GM23248 (cell line): Measurements from ENCODE around the gene DCLK2. TPM values are rescaled to one million over a fixed set of nuclear protein-coding genes. Genes with fewer than 3 reads are reported as not detected.

Experiments used
- DNase-seq: peaks from one replicate; pipeline ENCODE4 v3.0.0-alpha.2; 2015
- H2AFZ ChIP-seq: fragments of 200-600 bp; sonication (generic); 2 replicates; pipeline ENCODE4 v1.6.1; 2016; ENCODE audit warnings: antibody characterized with exemption
- H3F3A ChIP-seq: fragments of 200-600 bp; sonication (generic); 2 replicates; pipeline ENCODE4 v1.6.1; 2016; ENCODE audit warnings: mild to moderate bottlenecking, antibody characterized with exemption, mixed run types; ENCODE audit not compliant: insufficient read depth
- H3K27ac ChIP-seq: fragments of 200-600 bp; sonication (generic); 2 replicates; pipeline ENCODE4 v1.5.1; 2016; ENCODE audit warnings: mild to moderate bottlenecking
- H3K27me3 ChIP-seq: fragments of 200-600 bp; sonication (generic); replicated peaks from 2 replicates; pipeline ENCODE4 v1.6.1; 2016; ENCODE audit warnings: mild to moderate bottlenecking; ENCODE audit not compliant: insufficient read depth
- H3K36me3 ChIP-seq: fragments of 200-600 bp; sonication (generic); 2 replicates; pipeline ENCODE4 v1.6.1; 2016; ENCODE audit warnings: low read depth, mild to moderate bottlenecking
- H3K4me1 ChIP-seq: fragments of 200-600 bp; sonication (generic); 2 replicates; pipeline ENCODE4 v1.6.1; 2016; ENCODE audit warnings: mild to moderate bottlenecking; ENCODE audit not compliant: insufficient read depth
- H3K4me2 ChIP-seq: fragments of 200-600 bp; sonication (generic); one replicate; pipeline ENCODE4 v1.6.1; 2016; ENCODE audit warnings: mild to moderate bottlenecking; ENCODE audit not compliant: unreplicated experiment
- H3K4me3 ChIP-seq: fragments of 200-600 bp; sonication (generic); 2 replicates; pipeline ENCODE4 v1.5.1; 2016; ENCODE audit warnings: mild to moderate bottlenecking
- H3K79me2 ChIP-seq: fragments of 200-600 bp; sonication (generic); 2 replicates; pipeline ENCODE4 v1.6.1; 2016; ENCODE audit warnings: mild to moderate bottlenecking; ENCODE audit not compliant: insufficient read depth
- H3K9ac ChIP-seq: fragments of 200-600 bp; sonication (generic); 2 replicates; pipeline ENCODE4 v1.6.1; 2016; ENCODE audit warnings: mild to moderate bottlenecking
- H3K9me2 ChIP-seq: fragments of 200-600 bp; sonication (generic); 2 replicates; pipeline ENCODE4 v1.6.1; 2016; ENCODE audit warnings: mixed run types, mild to moderate bottlenecking, moderate library complexity; ENCODE audit not compliant: insufficient read depth
- H3K9me3 ChIP-seq: fragments of 200-600 bp; sonication (generic); one replicate; pipeline ENCODE4 v1.6.1; 2017; ENCODE audit warnings: low read depth
- H4K20me1 ChIP-seq: fragments of 200-600 bp; sonication (generic); 2 replicates; pipeline ENCODE4 v1.6.0; 2016; ENCODE audit not compliant: insufficient read depth
- EZH2 ChIP-seq: fragments of 200-600 bp; sonication (generic); IDR thresholded peaks from 2 replicates; pipeline ENCODE4 v1.6.1; 2018; ENCODE audit warnings: antibody characterized with exemption, mild to moderate bottlenecking; ENCODE audit not compliant: insufficient read depth, poor library complexity, severe bottlenecking
- EZH2phosphoT487 ChIP-seq: fragments of 200-600 bp; sonication (generic); IDR thresholded peaks from 2 replicates; pipeline ENCODE4 v1.6.1; 2018; ENCODE audit warnings: antibody characterized with exemption, moderate library complexity, mild to moderate bottlenecking, low read depth; ENCODE audit not compliant: insufficient read depth
- WGBS, 2 experiments: methylation state at CpG; one replicate each; pipeline ENCODE4 v1.1.6; 2015 to 2017; ENCODE audit warnings: low lambda C conversion rate in 2 of 2, low coverage in 1 of 2; ENCODE audit errors: missing lambda C conversion rate in 2 of 2; 5-methylcytosine and 5-hydroxymethylcytosine counted together
- in situ Hi-C: fragments of 300-500 bp; cut with MboI; formaldehyde crosslinking; loops from 2 replicates; pipeline ENCODE4 v1.15.0; 2020
- polyA plus RNA-seq: library from polyadenylated mRNA; unstranded; fragments of >200 nt; fragmentation: Nextera tagmentation; extraction: Ambion mirVana; gene quantifications from 2 replicates; pipeline ENCODE4 v1.2.1, GENCODE V29; 2016
- total RNA-seq: library from RNA; depleted of rRNA; stranded (reverse); fragments of >200 nt; shearing (Covaris generic); gene quantifications from 2 replicates; pipeline ENCODE4 v1.2.3, GENCODE V29; 2014

DCLK2 gene
- total and polyA plus RNA-seq, 2 experiments from 2014 or later, result 1.3 to 2.9 TPM

DNA sequence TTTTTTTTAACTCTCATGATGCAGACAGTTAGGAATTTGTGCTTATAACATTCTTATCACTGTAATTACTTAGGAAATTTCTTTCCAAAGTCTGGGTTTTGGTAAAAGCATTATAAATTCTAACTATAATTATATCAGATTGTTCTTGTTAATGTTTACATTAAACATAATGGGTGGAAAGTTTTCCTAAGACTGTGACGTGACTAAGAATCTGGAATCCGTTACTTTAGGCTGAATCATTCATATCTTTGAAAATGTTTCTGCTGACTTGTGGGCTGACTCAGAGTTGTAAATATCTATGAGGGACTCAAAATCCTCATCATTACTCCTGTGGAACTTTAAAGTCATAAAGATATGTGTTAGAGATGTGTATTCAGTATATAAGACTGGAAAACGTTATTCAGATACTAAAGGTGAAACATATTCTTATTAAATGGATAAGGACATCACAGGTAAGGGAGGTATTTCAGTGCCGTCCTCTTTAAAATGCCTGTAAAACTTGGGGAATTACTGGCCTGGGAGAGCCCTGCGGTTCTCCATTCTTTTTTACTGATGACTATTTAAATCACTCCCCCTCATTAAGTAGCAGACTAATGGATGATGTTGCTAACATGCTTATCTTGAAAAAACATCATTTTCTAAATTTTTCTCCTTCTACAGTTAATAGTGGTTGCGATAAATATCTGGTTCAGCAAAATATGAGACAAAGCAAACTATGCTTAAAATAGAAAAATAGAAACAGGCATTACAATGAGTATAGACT is 159.0 kb downstream of the DCLK2 start:
- no peaks in the 10 kb centered on the region for H3K36me3 ChIP-seq
- no peak for TF ChIP-seq EZH2
- TF ChIP-seq EZH2phosphoT487, result 0 out of 2 replicates have a peak, but pooled peaks have one; percentile 36
- peak overlapping the region; percentile 48 for H3K9ac ChIP-seq
- no peaks in the 10 kb centered on the region for H3K79me2 ChIP-seq
- peak; percentile 95 for DNase-seq
- H2AFZ ChIP-seq, result no peak overlapping the region
- peaks cover 46% of the 10 kb centered on the region for H3K4me1 ChIP-seq
- peak overlapping the region; percentile 81 for H3K4me2 ChIP-seq
- peaks cover 39% of the 10 kb centered on the region for H3F3A ChIP-seq
- H3K27me3 ChIP-seq, result no peaks in the 10 kb centered on the region
- WGBS, 2 experiments, result 3 to 4% methylated on average over 6 of the region's 6 CpGs
- peak overlapping the region; percentile 82 for H3K27ac ChIP-seq
- in situ Hi-C loops, result no loop called here
- no peaks in the 10 kb centered on the region for H4K20me1 ChIP-seq
- H3K9me2 ChIP-seq, result no peaks in the 10 kb centered on the region
- H3K9me3 ChIP-seq, result no peaks in the 10 kb centered on the region
- peak overlapping the region; percentile 57 for H3K4me3 ChIP-seq

DNA sequence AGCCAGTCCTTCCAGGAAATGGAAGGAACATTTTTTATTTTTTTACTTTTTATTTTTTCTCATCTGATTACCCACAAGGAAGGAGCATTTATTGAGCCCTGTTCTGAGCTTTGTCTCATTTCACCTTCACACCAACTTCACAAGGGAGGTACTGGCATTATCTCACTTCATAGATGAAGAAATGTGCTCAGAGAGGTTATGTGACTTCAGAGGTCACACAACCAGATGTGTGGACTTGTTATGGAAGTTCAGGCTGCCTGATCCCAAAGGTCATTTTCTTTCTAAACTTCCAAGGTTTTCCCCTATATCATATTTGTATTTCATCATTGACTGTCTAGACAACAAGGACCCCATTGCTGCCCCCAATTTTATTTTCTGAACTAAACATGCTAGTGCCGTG is 160.3 kb downstream of the DCLK2 start:
- Histone ChIP-seq H3K9me2 (no peaks in the 10 kb centered on the region), H3K27me3 (no peaks in the 10 kb centered on the region), H3F3A (peaks cover 39% of the 10 kb centered on the region), H3K4me3 (no peak overlapping the region), H2AFZ (no peak overlapping the region), H3K36me3 (no peaks in the 10 kb centered on the region), H3K4me2 (peak overlapping the region; percentile 81), H4K20me1 (no peaks in the 10 kb centered on the region), H3K9me3 (no peaks in the 10 kb centered on the region), H3K27ac (no peak overlapping the region), H3K79me2 (no peaks in the 10 kb centered on the region), H3K4me1 (peaks cover 46% of the 10 kb centered on the region), H3K9ac (no peak overlapping the region)
- TF ChIP-seq EZH2 (no peak), EZH2phosphoT487 (no peak)
- WGBS, 2 experiments, result 97 to 100% methylated on average over 1 of the region's 1 CpG
- in situ Hi-C loops, result no loop called here
- DNase-seq, result no peak

DNA sequence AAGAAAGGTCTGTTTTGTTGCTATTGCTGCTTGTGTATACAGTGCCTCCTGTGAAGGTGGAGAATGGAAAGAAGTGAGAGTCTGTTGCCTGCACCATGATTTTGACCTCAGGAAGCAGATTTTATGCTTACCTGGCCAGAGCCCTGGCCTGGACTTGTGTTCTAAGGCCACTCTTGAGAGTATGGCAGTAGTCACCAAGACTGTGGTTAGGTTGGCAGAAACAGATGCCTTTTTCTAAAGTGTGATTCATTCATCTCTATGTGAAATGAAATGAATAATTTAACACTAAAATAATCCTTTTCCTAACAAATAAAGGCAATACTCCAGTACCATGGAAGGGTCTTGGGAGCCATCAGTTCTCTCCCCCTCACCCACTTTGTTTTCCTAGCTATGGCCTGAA is 161.8 kb downstream of the DCLK2 start:
- DNase-seq, result peak; percentile 53
- H3K4me1 ChIP-seq, result peaks cover 50% of the 10 kb centered on the region
- H3K4me2 ChIP-seq, result no peak overlapping the region
- no peaks in the 10 kb centered on the region for H3K79me2 ChIP-seq
- no peak overlapping the region for H3K9ac ChIP-seq
- H2AFZ ChIP-seq, result no peak overlapping the region
- H3K27ac ChIP-seq, result no peak overlapping the region
- no peak for TF ChIP-seq EZH2
- TF ChIP-seq EZH2phosphoT487, result no peak
- in situ Hi-C loops, result loop anchor here (10.0 kb wide), 1 partner anchor 225 kb away; no protein-coding TSS in a partner anchor
- peaks cover 40% of the 10 kb centered on the region for H3F3A ChIP-seq
- H3K36me3 ChIP-seq, result no peaks in the 10 kb centered on the region
- H4K20me1 ChIP-seq, result no peaks in the 10 kb centered on the region
- H3K9me3 ChIP-seq, result no peaks in the 10 kb centered on the region
- H3K27me3 ChIP-seq, result no peaks in the 10 kb centered on the region
- no peaks in the 10 kb centered on the region for H3K9me2 ChIP-seq
- no peak overlapping the region for H3K4me3 ChIP-seq

DNA sequence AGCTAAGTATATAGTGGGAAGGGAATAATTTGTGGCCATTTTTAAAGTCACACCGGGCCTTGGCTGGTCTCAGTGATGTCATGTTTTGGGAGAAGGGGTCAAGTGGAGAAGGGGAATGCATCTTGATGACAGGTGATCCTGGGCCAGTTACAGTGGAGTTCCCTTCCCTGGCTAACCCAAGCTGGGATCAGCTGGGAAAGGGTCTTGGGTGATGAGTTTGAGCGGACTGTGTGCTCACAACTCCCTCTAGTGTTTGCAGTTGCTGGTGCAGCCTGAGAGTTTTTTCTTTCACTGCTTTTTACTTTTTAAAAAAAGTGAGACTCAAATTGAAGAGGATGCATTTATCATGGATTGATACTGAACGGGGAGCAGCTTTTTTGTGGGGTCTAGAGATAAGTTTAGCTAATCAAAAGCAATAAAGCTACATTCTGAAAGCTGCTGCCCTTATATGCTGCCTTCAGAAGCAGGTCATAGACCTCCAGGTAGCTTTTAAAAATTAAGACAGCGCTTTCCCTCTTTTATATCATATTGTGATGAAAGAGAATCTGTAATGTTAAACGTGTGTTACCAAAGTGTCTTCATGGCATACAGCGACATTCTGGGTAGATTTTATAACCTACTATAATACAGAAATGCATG is 164.7 kb downstream of the DCLK2 start:
- H3K4me2 ChIP-seq, result no peak overlapping the region
- H3K4me3 ChIP-seq, result no peak overlapping the region
- 49 to 50% methylated on average over 6 of the region's 6 CpGs for WGBS, 2 experiments
- H2AFZ ChIP-seq, result no peak overlapping the region
- no peaks in the 10 kb centered on the region for H3K36me3 ChIP-seq
- H3K79me2 ChIP-seq, result no peaks in the 10 kb centered on the region
- TF ChIP-seq EZH2phosphoT487 (no peak), EZH2 (no peak)
- H3K27me3 ChIP-seq, result no peaks in the 10 kb centered on the region
- H3K9ac ChIP-seq, result no peak overlapping the region
- no peaks in the 10 kb centered on the region for H3K9me2 ChIP-seq
- in situ Hi-C loops, result loop anchor here (10.0 kb wide), 1 partner anchor 228 kb away; no protein-coding TSS in a partner anchor
- no peaks in the 10 kb centered on the region for H4K20me1 ChIP-seq
- peaks cover 24% of the 10 kb centered on the region for H3K4me1 ChIP-seq
- no peaks in the 10 kb centered on the region for H3K9me3 ChIP-seq
- DNase-seq, result peak; percentile 49
- H3K27ac ChIP-seq, result no peak overlapping the region
- peaks cover 13% of the 10 kb centered on the region for H3F3A ChIP-seq
